ENCODE measurements around the gene STXBP2. TPM values are rescaled to one million over a fixed set of nuclear protein-coding genes. Genes with fewer than 3 reads are reported as not detected.
A peak's percentile ranks its signal among the peaks of the same experiment; 100 is the strongest.

STXBP2 gene
- total RNA-seq, 4 donors from 2014 or later: 44.7 to 76.6 (median 55.2) TPM

DNA sequence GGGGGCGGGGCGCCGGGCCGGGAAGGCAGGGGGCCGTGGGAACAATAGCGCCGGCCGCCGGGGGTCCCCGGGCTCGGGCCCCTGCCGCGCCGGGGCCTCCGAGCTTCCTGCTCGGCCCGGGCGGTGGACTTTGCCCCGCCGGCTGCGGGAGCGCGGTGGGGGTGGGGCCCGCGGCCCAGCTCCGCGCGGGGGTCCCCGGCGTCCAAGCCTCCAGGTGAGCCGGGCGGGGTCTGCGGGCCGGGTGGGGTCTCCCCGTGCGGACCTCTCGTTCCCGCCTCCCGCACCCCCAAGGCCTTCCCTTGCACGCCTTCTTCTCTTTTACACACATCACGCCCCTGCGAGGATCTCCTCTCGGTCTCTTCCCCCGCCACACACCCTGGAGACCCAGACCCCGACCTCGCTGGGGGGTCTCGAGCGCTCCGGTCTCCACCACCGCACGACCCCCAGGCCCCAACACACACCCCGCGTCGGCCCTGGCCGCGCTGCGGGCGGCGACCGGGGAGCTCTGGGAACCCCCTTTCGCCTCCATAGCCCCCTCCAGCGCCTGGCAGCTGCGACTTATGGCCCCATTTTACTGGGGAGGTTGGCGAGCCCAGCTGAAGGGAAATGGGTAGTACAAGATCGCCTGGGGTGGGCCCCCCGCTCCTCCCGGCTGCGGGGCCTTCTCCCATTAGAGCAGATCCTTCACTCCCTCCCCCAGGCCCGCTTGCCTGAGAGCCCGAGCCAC lies 40.5 kb upstream of the STXBP2 start:
- H3K4me3 ChIP-seq: peak overlapping the region; percentile 51 to 70 (median 61)
- H3K9me3 ChIP-seq: no peaks in the 10 kb centered on the region
- WGBS, 2 donors: 1 to 4% methylated on average over 9 to 23 of the region's 70 CpGs
- peaks cover 0 to 25% (median 5%) of the 10 kb centered on the region in 3 donors for H3K4me1 ChIP-seq
- intact Hi-C loops (cut with DNase I): no loop called here
- H3K27me3 ChIP-seq: peaks cover 0 to 69% (median 0%) of the 10 kb centered on the region in 4 donors
- H3K36me3 ChIP-seq: no peaks in the 10 kb centered on the region
- peak overlapping the region in 3 of 4 donors; percentile 46 to 76 (median 72) for H3K27ac ChIP-seq
- no peak for TF ChIP-seq POLR2A (IDR thresholded peaks at IDR 0.05)
- TF ChIP-seq CTCF (IDR thresholded peaks at IDR 0.05): no peak
- DNase-seq: no peak

DNA sequence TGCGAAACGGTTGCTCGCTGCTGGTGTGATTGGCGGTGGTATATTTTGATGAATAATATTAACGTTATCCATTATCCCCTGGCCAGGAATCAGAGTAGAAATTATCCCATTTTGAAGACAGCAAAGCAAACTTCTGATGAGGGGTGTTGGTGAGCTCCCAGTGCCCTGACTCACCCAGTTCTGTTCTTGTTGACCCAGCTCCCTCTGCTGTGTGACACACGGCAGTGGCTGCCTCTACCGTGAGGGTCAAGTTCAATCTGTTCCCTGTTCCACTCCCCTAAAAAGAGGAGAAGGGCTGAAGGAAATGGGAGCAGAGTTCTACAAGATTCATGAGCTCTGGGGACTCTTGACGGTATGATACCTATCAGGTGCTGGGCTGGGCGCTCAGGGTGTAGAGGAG lies 39.2 kb upstream of the STXBP2 start:
- Histone ChIP-seq H3K27ac (no peak overlapping the region), H3K27me3 (peaks cover 0 to 78% (median 0%) of the 10 kb centered on the region in 4 donors), H3K4me1 (peaks cover under 1 to 35% (median 5%) of the 10 kb centered on the region in 3 donors), H3K36me3 (no peaks in the 10 kb centered on the region), H3K4me3 (peak overlapping the region in 2 of 4 donors; percentile 56 to 66), H3K9me3 (no peaks in the 10 kb centered on the region)
- TF ChIP-seq CTCF (IDR thresholded peaks at IDR 0.05) (peak in 1 of 6 experiments; percentile 6), POLR2A (IDR thresholded peaks at IDR 0.05) (no peak)
- intact Hi-C loops (cut with DNase I): no loop called here
- WGBS, 2 donors: 64 to 67% methylated on average over 8 of the region's 9 CpGs
- DNase-seq: no peak

DNA sequence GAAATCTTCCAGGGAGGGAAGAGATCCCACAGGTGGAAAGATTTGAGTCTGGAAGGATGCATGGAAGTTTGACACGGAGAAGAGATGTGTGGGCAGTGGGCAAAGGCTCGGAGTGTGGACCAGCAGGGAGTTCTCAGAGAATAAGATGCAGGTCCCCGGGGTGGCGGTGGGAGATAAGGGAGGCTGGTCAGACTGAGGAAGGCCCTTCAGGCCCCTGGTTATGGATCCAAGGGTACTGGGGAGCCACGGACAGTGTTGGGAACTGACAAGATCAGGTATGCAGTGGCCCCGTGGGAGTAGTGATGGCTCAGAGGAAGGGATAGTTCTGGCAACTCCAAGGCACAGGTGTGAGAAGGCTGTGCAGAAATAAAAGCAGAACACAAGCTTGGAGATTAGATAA lies 38.7 kb upstream of the STXBP2 start:
- intact Hi-C loops (cut with DNase I): no loop called here
- Histone ChIP-seq H3K27me3 (peaks cover 0 to 79% (median 0%) of the 10 kb centered on the region in 4 donors), H3K27ac (no peak overlapping the region), H3K4me1 (peaks cover 4 to 40% (median 5%) of the 10 kb centered on the region in 3 donors), H3K4me3 (no peak overlapping the region), H3K36me3 (no peaks in the 10 kb centered on the region), H3K9me3 (no peaks in the 10 kb centered on the region)
- WGBS, 2 donors: 71 to 77% methylated on average over 6 of the region's 6 CpGs
- TF ChIP-seq POLR2A (IDR thresholded peaks at IDR 0.05) (no peak), CTCF (IDR thresholded peaks at IDR 0.05) (no peak)
- no peak for DNase-seq

- H3K27me3 ChIP-seq: peaks cover 0 to 77% (median 0%) of the 10 kb centered on the region in 4 donors
- no peak overlapping the region for H3K27ac ChIP-seq
- no peak for DNase-seq
- H3K4me1 ChIP-seq: peaks cover 4 to 40% (median 5%) of the 10 kb centered on the region in 3 donors
- TF ChIP-seq POLR2A (IDR thresholded peaks at IDR 0.05) (no peak), CTCF (IDR thresholded peaks at IDR 0.05) (no peak)
- H3K36me3 ChIP-seq: peaks cover 0 to 6% (median 0%) of the 10 kb centered on the region in 3 donors
- intact Hi-C loops (cut with DNase I): no loop called here
- no peak overlapping the region for H3K4me3 ChIP-seq
- H3K9me3 ChIP-seq: no peaks in the 10 kb centered on the region
Measured at GRCh38 chr19:7600721-7601120, 36.2 kb upstream of the STXBP2 start.

DNA sequence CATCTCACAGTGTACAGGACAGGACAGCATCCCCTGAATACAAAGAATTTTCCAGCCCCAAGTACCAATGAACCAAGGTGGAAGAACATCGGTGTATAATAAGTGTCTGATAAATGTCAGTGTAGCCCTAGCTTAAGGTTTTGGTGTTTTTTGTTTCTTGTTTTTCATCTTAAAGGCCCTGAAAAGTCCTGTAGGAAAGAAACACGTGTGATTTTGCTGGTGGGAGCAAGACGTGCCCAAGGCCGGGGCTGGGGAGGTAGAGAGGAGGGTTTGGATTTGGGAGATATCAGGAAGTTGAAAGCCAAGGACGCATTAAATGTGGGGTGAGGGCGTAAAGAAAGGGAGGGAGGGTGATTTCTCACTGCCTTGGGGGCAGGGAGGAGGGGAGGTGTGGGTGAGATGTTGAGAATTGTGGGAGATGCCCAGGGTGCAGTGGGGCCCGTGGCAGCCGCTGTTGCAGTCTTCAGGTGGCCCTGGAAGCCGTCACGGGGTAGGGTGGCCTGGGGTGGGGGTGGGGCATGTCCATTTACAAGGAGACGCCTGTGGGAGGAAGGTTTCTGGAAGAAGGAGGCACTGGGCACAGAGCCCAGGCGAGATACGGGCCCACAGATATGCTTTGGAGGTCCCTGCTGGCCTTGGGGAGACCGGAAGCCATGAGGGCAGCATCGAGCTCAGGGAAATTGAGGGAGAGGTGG lies 34.5 kb upstream of the STXBP2 start:
- Histone ChIP-seq H3K27me3 (peaks cover 0 to 74% (median 0%) of the 10 kb centered on the region in 4 donors), H3K9me3 (no peaks in the 10 kb centered on the region), H3K4me3 (no peak overlapping the region), H3K27ac (peak overlapping the region in 1 of 4 donors; percentile 42), H3K4me1 (peaks cover 0 to 27% (median 4%) of the 10 kb centered on the region in 3 donors), H3K36me3 (peaks cover 0 to 21% (median 0%) of the 10 kb centered on the region in 3 donors)
- intact Hi-C loops (cut with DNase I): no loop called here
- DNase-seq: no peak
- 36 to 40% methylated on average over 13 to 15 of the region's 15 CpGs for WGBS, 2 donors
- TF ChIP-seq CTCF (IDR thresholded peaks at IDR 0.05): no peak
- TF ChIP-seq POLR2A (IDR thresholded peaks at IDR 0.05): no peak

Data from esophagus squamous epithelium (tissue), 5 donors.